ENCODE measurements around the gene PYGM.
A peak's percentile ranks its signal among the peaks of the same experiment; 100 is the strongest.

The PYGM gene

DNA sequence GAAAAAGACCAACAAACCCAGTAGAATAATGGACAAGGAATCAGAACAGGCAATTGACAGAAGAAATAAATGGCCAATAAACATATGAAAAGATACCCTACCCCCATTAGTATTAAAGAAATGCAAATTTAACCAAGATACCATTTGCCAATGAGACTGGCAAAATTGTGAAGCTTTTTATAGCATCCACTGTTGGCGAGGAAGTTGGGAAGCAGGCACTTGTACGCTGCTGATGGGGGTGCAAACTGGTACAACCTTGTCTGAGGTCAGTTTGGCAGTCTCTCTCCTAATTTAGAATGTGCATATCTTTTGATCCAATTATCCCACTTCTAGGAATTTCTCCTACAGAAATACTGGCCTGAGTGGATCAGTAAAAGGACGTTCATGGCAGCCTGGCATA is 28.2 kb downstream of the PYGM start:
- no peak for DNase-seq

- DNase-seq = peak in 1 of 2 experiments; percentile 52
Measured at GRCh38 chr11:64729851-64730382, 29.9 kb downstream of the PYGM start.

DNA sequence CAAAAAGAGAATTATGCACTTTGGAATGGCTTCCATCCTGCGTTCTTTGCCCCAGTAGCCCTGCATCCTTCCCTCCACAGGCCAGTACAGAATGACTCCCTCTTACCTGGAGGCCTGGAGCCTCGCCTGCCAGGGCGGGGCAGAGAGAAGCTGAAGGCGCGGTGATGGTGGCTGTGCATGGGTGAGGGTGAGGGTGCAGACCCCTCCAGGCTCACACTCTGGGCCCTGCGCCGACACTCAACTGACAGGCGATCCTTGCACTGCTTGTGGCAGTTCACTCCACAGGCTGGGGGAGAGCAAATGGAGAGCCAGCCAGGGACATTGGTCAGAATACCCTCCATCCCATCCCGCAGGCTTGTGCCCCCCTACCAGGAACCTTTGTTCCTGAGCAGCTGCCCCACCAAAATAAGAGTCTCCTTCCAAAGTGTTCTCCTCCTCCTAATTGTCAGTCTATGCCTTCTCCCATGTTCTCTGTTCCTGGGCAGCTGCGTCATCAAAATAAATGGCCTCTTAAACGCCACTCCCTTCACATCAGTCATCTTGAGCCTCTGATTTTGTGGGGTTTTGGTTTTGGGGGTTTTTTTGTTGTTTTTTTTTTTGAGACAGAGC is 30.9 kb downstream of the PYGM start:
- no peak for DNase-seq

GRCh38 chr11:64726867-64727530 is 32.8 kb downstream of the PYGM start:
- no peak for DNase-seq

GRCh38 chr11:64726211-64726641 is 33.5 kb downstream of the PYGM start:
- no peak for DNase-seq

- no peak for DNase-seq
Measured at GRCh38 chr11:64724863-64725532, 34.8 kb downstream of the PYGM start.

DNA sequence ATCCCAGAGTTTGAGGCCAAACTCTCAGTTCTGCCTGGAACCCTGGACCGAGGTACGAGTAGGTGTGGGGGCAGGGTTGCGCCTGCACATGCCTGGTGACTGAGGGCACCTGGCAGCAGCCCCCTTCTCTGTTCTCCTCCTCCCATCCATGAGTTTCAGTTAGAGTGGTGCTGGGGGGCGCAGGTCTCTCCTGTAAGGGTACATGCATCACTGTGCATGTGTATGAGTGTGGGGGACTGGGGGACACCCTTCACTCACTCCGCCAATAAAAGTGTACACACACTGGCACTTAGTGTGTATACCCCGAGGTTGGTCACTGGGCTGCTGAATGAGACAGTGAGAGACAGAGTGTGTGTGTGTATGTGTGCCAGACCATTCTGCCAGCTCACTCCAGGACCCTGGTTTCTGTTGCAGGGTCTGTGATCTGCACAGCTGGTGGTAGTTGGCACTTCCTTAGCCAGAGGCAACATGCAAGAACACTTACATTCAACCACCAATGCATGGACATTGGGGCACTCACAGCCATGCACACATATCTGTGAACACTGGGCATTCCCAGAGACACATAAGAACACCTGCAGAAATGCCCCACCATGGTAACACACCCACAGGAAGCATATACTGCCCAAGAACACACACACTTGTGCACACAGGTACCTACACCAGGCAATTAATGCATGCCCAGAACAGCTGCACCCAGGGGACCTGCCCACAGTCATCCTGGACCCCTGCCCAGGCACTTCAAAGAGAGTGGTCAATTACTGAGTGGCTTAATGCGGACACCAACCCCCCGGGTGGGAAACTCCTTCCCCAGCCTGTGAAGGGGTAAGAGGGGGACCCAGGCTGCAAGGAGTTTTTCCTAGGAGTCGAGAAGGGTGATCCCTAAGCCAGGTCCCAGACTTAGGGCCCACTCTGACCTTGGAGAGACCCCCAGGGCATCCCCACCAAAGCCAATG is 35.6 kb downstream of the PYGM start:
- no peak for DNase-seq

DNA sequence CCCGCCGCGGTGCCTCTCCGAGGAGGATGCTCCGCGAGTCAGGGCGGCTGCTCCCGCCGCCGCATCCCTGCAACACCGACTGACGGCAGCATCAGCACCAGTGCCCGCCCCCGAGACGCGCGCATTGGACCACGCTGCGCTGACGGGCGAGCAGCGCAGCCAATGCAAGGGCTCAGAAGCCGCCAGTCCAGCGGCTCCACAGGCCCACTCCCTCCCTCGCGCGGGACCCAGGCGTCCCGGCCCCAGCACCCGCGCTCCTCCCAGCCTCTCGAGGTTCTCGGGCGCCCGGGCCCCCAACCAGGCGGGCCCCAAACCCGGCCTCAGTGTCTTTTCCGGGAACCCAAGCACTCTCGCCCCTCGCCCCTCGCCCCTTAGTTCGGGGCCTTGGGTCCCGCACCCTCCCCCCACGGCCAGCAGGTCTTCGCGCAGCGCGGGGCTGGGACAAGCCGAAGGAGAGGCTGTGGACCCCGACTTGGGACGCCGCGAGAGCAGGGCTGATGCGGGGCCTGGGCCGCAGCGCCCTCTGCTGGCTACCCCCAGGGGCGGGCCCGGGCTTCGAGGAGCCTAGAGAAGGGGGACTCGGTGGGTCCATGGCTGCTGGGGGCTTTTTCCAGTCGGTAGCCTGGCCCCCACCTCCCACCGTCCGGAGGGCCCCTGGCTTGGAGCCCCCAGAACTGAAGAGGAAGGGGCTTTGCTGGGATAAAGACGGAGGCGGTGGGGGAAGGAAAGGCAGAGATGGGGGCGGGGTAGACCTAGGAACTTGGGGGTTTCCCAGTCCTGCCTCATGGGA is 36.5 kb downstream of the PYGM start, which contains the start of gene NRXN2:
Gene NRXN2 (minus strand): TSS at position 81 of the 790 bp plus-strand sequence. CDS start 9,498 bp downstream, outside the sequence.
- peak; percentile 83 to 97 for DNase-seq

DNA sequence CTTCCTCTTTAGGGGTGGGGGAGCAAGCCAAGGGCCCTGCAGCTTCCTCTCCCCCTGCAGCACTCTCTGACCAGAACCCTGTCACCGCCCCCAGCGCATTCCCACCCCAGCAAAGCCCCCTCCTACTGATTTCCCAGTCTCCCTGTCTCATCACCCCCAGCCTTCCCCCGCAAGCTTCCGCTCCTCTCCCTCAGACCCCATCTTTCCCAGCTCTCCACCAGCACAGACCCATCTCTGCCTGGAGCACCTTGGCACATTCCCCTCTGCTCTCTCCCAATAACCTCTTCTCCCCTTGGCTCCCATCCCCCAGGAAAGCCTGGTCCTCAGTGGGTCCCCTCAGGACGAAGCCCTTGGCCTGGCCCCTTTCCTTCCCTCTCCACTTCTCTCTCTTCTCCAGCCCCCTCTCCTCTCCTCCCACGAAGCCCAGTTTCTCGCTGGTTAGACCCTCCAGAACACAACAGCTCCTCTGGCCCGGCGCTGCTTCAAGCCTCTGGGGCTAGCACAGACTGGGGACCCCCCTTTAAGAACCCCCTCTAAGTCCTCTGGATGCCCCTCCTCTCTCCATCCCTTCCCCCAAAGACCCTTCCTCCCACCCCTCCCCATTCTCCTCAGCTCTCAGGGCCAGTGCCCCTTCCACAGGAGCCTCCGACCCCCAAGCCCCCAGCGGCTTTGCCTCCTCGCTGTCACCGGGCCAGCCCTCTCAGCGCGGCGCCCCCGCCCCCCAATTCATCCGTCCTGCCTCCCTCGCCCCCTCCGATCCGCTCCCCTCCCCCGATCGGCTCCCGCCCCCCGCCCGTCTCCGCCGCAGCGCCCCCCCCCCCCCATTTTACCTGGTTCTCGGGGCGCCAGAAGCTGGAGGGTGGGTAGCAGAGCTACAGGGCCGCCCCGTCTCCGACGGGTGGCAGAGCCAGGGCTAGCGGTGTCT is 37.4 kb downstream of the PYGM start:
- no peak for DNase-seq

DNA sequence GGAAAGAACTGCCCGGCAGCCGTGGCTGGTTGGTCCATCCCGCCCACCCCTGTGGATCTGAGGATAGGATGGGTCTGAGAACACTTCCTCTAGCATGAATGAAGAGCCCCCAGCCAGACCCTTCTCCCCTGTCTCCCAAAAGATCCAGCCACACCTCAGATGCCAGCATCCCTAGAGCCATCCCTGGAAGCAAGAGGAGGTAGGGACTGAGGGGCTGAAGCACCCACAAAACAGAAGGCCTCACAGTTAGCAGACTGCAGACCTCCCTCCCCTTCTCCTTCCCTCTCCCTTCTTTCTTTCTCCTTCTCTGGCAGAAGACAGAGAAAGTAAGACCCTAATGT is 38.4 kb downstream of the PYGM start:
- DNase-seq = no peak

DNA sequence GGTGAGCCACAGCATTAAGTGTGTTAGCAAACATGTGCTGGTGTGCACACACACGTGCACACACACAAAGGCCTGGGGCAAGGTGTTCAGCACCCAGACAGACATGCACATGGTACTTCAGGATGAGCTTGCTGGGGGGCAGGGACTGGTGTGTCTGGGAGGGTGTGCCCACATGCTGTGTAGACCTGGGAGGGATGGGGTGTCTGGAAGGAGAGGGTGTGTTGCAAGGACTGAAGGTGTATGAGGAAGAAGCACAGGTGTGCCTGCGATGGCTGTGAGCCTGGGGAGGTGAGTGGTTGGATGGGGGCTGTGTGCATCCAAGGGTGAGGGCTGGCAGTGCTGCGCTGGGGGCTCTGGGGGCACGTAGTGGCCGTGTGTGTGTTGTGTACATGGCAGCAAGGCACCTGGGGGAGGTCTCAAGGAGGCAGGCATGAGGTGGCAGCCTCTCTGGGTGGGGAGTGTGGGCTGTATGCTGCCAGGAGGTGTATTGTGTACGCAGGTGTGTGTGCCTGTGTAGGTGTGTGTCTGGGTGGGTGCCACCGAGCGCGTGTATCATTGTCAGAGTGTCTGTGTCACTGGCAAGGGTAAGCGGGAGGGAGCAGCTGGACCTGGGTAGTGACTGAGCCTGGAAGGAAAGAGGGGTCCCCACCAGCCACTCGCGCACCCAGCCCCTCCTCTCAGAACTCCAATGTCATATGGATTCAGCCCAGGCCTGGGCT is 39.0 kb downstream of the PYGM start:
- no peak for DNase-seq

DNA sequence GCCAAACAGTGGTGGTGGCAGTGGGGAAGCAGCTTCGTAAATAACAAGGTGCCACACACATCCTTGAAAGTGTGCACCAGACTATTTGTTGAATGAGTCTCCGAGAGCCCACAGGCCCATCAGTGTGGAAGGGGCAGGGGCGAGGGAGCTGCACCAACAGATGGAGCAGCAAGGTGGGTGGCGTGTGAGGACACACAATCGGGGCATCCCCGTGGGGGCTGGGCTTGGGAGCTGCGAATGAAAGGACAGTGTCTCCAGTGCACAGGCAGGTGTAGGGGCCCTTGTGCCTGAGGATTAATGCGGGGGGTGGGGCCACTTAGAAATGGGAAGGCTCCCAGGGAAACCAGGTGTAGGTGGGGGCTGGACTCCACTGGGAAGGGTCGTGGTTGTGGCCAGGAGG is 39.6 kb downstream of the PYGM start:
- no peak for DNase-seq

DNA sequence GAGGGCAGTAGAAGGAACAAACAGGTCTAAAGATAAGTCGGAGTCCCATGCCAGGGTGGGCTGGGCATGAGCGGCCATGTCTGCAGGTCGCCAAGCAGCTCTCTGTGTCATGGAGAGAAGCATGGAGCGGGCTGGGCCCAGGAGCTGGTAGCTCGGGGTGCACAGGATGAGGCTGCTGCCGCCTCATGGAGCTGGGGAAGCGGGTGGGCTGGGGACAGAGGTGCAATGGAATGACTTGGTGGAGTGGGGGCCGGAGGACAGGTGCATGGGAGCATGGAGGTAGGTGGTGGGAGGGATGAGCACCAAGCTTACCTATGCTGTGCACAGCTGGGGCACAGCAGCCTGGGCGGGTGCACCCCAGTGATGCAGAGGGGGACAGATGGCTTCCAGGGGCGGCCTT is 40.4 kb downstream of the PYGM start:
- DNase-seq = no peak

GRCh38 chr11:64718780-64719124 is 41.0 kb downstream of the PYGM start:
- no peak for DNase-seq

DNA sequence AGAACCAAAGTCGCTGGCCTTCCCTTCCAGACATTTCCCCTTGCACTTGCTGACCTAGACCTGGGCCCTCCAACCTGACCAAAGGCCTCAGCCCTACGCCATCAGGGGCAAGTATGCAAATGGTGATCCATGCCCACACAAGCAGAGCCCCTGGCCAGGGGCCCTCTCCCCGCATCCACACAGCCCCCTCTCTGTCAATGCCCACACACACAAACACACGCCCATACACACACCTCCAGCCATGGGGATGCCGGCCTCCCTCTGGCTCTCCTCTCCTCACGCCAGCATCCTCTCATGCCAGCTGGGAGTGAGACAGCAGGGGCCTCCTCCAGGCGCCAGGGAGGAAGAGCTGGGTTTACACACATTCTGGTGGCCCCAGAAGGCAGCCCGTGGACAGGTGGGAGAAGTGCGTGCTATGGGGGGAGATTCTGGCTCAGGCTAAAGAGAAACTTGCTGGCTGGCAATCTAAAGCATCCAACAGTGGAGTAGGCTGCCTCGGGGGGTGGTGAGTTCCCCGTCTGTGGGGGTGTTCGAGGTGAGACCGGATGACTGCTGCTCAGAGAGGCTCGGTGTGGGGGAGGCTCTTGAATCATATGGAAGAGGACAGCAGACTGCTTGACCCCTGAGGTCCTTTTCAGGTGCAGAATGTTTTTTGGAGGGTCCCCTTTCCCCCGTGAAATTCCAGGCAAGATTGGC is 41.5 kb downstream of the PYGM start:
- no peak for DNase-seq

DNA sequence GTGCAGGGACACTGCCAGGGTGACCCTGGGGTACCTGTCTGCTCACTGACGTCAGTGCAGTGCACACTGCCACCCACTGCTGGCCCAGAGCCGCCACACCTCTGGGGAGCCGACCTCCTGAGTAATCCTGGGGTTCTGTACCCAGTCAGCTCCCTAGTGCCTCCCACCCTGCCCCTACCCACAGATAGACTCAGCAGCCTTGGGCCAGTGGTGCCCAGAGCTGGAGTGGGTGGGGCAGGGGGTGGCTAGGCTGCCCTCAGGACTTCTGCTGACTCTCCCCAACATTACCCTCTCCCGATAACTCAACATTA is 42.6 kb downstream of the PYGM start:
- no peak for DNase-seq

GRCh38 chr11:64716473-64717267 is 43.1 kb downstream of the PYGM start:
- no peak for DNase-seq

- DNase-seq = no peak
Measured at GRCh38 chr11:64715756-64716472, 43.9 kb downstream of the PYGM start.

Measured in NCI-H526 (cell line).